ENCODE measurements around the gene CDC14A. TPM values are rescaled to one million over a fixed set of nuclear protein-coding genes. Genes with fewer than 3 reads are reported as not detected.

Gene CDC14A, protein sequence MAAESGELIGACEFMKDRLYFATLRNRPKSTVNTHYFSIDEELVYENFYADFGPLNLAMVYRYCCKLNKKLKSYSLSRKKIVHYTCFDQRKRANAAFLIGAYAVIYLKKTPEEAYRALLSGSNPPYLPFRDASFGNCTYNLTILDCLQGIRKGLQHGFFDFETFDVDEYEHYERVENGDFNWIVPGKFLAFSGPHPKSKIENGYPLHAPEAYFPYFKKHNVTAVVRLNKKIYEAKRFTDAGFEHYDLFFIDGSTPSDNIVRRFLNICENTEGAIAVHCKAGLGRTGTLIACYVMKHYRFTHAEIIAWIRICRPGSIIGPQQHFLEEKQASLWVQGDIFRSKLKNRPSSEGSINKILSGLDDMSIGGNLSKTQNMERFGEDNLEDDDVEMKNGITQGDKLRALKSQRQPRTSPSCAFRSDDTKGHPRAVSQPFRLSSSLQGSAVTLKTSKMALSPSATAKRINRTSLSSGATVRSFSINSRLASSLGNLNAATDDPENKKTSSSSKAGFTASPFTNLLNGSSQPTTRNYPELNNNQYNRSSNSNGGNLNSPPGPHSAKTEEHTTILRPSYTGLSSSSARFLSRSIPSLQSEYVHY
- total RNA-seq, result 1 to 10 TPM; 5.5 to 7.7 TPM

GRCh38 chr1:100352267-100353070 is at the start of gene CDC14A:
TSS of gene CDC14A (plus strand) at chr1:100352506. CDS start at chr1:100352955, 449 bp downstream.

Other genes with a start within 250 kb of the CDC14A start
- gene SASS6, start 219.6 kb upstream of the CDC14A start, total RNA-seq, result 1 to 10 TPM; 4.5 to 8.7 TPM
- 1 to 10 TPM; 7.3 to 8.3 TPM for gene TRMT13, start 219.3 kb upstream of the CDC14A start, total RNA-seq
- under 1 TPM; 0.33 to 0.69 TPM for gene LRRC39, start 174.2 kb upstream of the CDC14A start, total RNA-seq
- gene DBT, start 102.7 kb upstream of the CDC14A start, total RNA-seq, result 1 to 10 TPM; 4.8 to 7.0 TPM
- 10 to 100 TPM; 31.7 to 37.6 TPM for gene RTCA, start 86.3 kb upstream of the CDC14A start, total RNA-seq
- gene GPR88, start 185.6 kb downstream of the CDC14A start, total RNA-seq, result not detected

Data from melanocyte of skin (primary cell).